ENCODE measurements around the gene C1QTNF7. TPM values are rescaled to one million over a fixed set of nuclear protein-coding genes. Genes with fewer than 3 reads are reported as not detected.

Gene C1QTNF7
- total and polyA plus RNA-seq, 12 donors: 0.30 to 2.7 (median 1.5) TPM

DNA sequence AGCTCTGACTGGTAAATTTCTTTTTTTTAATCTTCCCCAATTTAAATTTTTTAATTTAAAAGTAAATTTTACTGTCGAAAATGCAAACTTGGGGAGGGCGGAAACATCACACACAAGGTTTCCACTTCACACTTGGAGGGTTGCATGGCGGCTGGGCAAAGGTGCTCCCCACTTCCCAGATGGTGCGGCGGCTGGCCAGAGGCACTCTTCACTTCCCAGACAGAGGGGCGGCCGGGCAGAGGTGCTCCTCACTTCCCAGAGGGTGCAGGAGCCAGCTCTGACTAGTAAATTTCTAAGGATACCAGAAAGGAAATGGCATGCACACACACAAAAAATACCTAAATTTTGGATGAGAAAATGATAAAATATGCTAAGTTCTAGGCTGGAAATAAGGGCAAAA is 16.4 kb downstream of the C1QTNF7 start:
- ATAC-seq: no peak
- DNase-seq: no peak
- Histone ChIP-seq H3K9me3 (peaks cover 0 to 3% (median 0%) of the 10 kb centered on the region in 11 donors), H3K4me1 (peaks cover 0 to 5% (median 0%) of the 10 kb centered on the region in 9 donors), H3K4me3 (no peak overlapping the region), H3K27ac (no peak overlapping the region), H3K27me3 (no peaks in the 10 kb centered on the region), H3K36me3 (peaks cover 0 to 11% (median 0%) of the 10 kb centered on the region in 9 donors)
- intact Hi-C loops (cut with DNase I): no loop called here
- TF ChIP-seq, protein P1, sequence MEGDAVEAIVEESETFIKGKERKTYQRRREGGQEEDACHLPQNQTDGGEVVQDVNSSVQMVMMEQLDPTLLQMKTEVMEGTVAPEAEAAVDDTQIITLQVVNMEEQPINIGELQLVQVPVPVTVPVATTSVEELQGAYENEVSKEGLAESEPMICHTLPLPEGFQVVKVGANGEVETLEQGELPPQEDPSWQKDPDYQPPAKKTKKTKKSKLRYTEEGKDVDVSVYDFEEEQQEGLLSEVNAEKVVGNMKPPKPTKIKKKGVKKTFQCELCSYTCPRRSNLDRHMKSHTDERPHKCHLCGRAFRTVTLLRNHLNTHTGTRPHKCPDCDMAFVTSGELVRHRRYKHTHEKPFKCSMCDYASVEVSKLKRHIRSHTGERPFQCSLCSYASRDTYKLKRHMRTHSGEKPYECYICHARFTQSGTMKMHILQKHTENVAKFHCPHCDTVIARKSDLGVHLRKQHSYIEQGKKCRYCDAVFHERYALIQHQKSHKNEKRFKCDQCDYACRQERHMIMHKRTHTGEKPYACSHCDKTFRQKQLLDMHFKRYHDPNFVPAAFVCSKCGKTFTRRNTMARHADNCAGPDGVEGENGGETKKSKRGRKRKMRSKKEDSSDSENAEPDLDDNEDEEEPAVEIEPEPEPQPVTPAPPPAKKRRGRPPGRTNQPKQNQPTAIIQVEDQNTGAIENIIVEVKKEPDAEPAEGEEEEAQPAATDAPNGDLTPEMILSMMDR (IDR thresholded peaks at IDR 0.05): no peak
- WGBS, 2 donors: 94 to 97% methylated on average over 7 of the region's 7 CpGs

GRCh38 chr4:15444879-15445547 is 17.2 kb downstream of the C1QTNF7 start:
- DNase-seq: no peak
- TF ChIP-seq, protein P1 (IDR thresholded peaks at IDR 0.05): no peak
- 77 to 84% methylated on average over 4 of the region's 4 CpGs for WGBS, 2 donors
- Histone ChIP-seq H3K27ac (no peak overlapping the region), H3K9me3 (peaks cover 0 to 3% (median 0%) of the 10 kb centered on the region in 11 donors), H3K27me3 (no peaks in the 10 kb centered on the region), H3K4me3 (no peak overlapping the region), H3K36me3 (peaks cover 0 to 11% (median 0%) of the 10 kb centered on the region in 9 donors), H3K4me1 (peaks cover 0 to 5% (median 0%) of the 10 kb centered on the region in 9 donors)
- no peak for ATAC-seq
- intact Hi-C loops (cut with DNase I): no loop called here

DNA sequence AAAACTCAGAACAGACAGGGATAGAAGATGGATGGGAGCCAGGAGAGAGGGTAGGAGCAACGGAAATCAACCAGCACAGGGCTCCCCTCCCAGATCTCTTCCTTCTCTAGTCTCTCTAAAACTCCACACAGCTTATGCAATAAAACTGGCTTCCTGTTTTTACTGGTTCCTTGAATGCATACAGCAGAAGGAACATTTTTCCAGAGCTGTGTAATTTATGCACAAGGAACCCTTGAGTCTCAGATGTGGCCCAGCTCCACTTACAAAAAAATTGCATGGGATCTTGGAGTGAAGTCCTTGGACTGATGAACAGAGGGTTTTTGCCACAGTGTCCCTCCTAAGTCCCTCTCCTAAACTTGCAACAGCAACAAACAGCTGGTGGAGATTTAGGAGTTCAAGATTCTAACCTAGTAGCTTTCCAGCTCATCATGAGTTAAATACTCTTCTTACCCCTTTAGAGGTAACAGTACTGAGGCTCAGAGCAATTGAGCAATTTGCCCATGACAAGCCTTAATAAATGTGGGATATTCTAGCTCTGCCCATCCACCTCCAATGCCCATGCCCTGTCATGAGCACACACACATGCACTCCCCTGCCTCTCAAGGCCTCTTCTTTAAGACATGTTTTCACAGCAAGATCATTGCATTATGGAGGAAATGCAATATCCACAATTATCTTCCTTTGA is 23.5 kb downstream of the C1QTNF7 start:
- WGBS, 2 donors: 52 to 56% methylated on average over 1 of the region's 1 CpG
- no peaks in the 10 kb centered on the region for H3K27me3 ChIP-seq
- peak overlapping the region in 6 of 10 donors; percentile 5 to 63 (median 42) for H3K27ac ChIP-seq
- TF ChIP-seq, protein P1 (IDR thresholded peaks at IDR 0.05): no peak
- peaks cover 10 to 35% (median 21%) of the 10 kb centered on the region in 9 donors for H3K4me1 ChIP-seq
- ATAC-seq (peak; percentile 30 to 67 (median 53)), DNase-seq (no peak)
- no peaks in the 10 kb centered on the region for H3K9me3 ChIP-seq
- no peak overlapping the region for H3K4me3 ChIP-seq
- intact Hi-C loops (cut with DNase I): loop anchor here in 2 of 10 donors (5.0 to 10.0 kb wide), 2 partner anchors 44 to 447 kb away; partner anchors contain the start of gene CPEB2 (in 1 of the 2)
- no peaks in the 10 kb centered on the region for H3K36me3 ChIP-seq

- Histone ChIP-seq H3K36me3 (no peaks in the 10 kb centered on the region), H3K27me3 (no peaks in the 10 kb centered on the region), H3K4me1 (peaks cover 10 to 39% (median 24%) of the 10 kb centered on the region in 9 donors), H3K9me3 (no peaks in the 10 kb centered on the region), H3K4me3 (no peak overlapping the region), H3K27ac (peak overlapping the region in 5 of 10 donors; percentile 5 to 63 (median 43))
- peak in 7 of 8 donors; percentile 69 to 86 (median 79) for ATAC-seq
- intact Hi-C loops (cut with DNase I): loop anchor here in 3 of 10 donors (1.0 to 10.0 kb wide), 3 partner anchors 45 to 447 kb away; partner anchors contain the start of gene CPEB2 (in 1 of the 3)
- DNase-seq: no peak
- WGBS, 2 donors: 43 to 45% methylated on average over 4 of the region's 4 CpGs
- TF ChIP-seq, protein P1 (IDR thresholded peaks at IDR 0.05): no peak
Observed at GRCh38 chr4:15451866-15452765, 24.3 kb downstream of the C1QTNF7 start.
